BJ (cell line): ENCODE results near the gene STIMATE. TPM values are rescaled to one million over a fixed set of nuclear protein-coding genes. Genes with fewer than 3 reads are reported as not detected.

Experiments used
- CTCF ChIA-PET: fragments of 350-600 bp; formaldehyde crosslinking; extraction: SDS; loops from one replicate; lab custom pipeline; 2021; ENCODE audit warnings: antibody characterized with exemption, inconsistent platforms; lab: Yijun Ruan, JAX
- POLR2A ChIA-PET: fragments of 300-600 bp; sonication (Branson Sonifier 250); formaldehyde crosslinking; extraction: SDS; loops from one replicate; lab custom pipeline; 2021; ENCODE audit warnings: antibody characterized with exemption; lab: Charles Lee
- DNase-seq: peaks from one replicate; pipeline ENCODE4 v3.0.0-alpha.2; 2011; ENCODE audit warnings: low read depth
- H3K27me3 ChIP-seq: 2 replicates; pipeline ENCODE4 v1.6.0; 2011; ENCODE audit warnings: low read length; ENCODE audit not compliant: control insufficient read depth, insufficient read depth
- H3K36me3 ChIP-seq: 2 replicates; pipeline ENCODE4 v1.5.1; 2011; ENCODE audit warnings: low read length; ENCODE audit not compliant: control insufficient read depth, insufficient read depth
- H3K4me3 ChIP-seq: 2 replicates; pipeline ENCODE4 v1.5.1; 2011; ENCODE audit warnings: low read depth, mild to moderate bottlenecking, control low read depth, low read length
- polyA plus RNA-seq: library from polyadenylated mRNA; depleted of rRNA; stranded (reverse); fragments of >200 nt; gene quantifications from 2 replicates; pipeline ENCODE4 v1.2.3, GENCODE V29; 2011
- TF ChIP-seq, protein P1 (sequence below): IDR thresholded peaks from 2 replicates; pipeline ENCODE4 v1.5.1; 2011; ENCODE audit warnings: low read depth, mild to moderate bottlenecking, control low read depth, inconsistent platforms, low read length, moderate library complexity; ENCODE audit not compliant: insufficient read depth

The STIMATE gene
- polyA plus RNA-seq, 1 experiment: 13.5 TPM

DNA sequence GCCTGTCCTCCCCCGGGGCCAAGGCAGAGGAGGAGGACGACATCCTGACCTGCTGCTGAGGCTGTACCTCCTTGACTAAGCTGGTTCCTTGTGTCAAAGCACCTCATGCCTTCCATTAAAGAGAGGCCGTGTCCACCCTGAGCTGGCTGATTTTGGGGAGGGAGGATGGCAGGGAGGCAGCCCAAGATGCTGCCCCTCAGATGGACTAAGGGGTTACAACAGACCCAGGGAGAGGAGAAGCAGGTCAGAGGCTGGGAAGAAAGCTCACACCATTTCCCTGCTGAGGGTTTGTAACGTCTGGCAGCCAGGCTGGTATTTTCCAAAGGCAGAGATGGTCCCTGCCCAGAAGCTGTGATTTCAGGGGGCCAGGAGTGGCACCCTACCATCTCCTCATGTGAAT is 105.4 kb downstream of the STIMATE start:
- H3K4me3 ChIP-seq: no peak overlapping the region
- DNase-seq: no peak
- peaks cover 5% of the 10 kb centered on the region for H3K27me3 ChIP-seq
- ChIA-PET POLR2A (no interaction called here), CTCF (interaction anchor here (1.0 to 1.3 kb wide), 2 partner anchors 13 to 29 kb away, joined by 3 to 4 read pairs; no protein-coding TSS in a partner anchor)
- TF ChIP-seq, protein P1, sequence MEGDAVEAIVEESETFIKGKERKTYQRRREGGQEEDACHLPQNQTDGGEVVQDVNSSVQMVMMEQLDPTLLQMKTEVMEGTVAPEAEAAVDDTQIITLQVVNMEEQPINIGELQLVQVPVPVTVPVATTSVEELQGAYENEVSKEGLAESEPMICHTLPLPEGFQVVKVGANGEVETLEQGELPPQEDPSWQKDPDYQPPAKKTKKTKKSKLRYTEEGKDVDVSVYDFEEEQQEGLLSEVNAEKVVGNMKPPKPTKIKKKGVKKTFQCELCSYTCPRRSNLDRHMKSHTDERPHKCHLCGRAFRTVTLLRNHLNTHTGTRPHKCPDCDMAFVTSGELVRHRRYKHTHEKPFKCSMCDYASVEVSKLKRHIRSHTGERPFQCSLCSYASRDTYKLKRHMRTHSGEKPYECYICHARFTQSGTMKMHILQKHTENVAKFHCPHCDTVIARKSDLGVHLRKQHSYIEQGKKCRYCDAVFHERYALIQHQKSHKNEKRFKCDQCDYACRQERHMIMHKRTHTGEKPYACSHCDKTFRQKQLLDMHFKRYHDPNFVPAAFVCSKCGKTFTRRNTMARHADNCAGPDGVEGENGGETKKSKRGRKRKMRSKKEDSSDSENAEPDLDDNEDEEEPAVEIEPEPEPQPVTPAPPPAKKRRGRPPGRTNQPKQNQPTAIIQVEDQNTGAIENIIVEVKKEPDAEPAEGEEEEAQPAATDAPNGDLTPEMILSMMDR: no peak
- no peaks in the 10 kb centered on the region for H3K36me3 ChIP-seq

DNA sequence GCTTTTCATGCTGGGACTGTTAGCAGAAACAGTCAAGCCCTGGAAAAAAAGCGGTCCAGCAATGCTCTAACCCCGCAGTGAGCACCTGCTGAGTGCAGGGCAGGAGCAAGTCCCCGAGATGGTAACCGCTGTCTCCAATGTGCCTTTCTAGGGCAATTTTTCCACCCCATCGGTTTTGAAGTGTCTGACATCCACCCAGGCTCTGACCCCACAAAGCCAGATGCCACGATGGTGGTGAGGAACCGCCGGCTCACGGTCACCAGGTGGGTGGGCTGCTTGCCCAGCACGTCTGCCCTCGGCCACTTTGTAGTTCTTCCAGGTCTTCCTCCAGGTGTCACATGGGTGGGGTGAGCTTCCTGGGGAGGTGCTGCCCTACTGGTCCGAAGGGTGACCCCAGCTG is 106.0 kb downstream of the STIMATE start:
- H3K27me3 ChIP-seq: peaks cover 5% of the 10 kb centered on the region
- TF ChIP-seq, protein P1: no peak
- no peak overlapping the region for H3K4me3 ChIP-seq
- H3K36me3 ChIP-seq: no peaks in the 10 kb centered on the region
- CTCF ChIA-PET: interaction anchor here (1.0 to 1.3 kb wide), 2 partner anchors 12 to 30 kb away, joined by 3 to 4 read pairs; no protein-coding TSS in a partner anchor
- POLR2A ChIA-PET: no interaction called here
- no peak for DNase-seq

GRCh38 chr3:52790741-52791140 is 106.6 kb downstream of the STIMATE start:
- no peak overlapping the region for H3K4me3 ChIP-seq
- no peaks in the 10 kb centered on the region for H3K36me3 ChIP-seq
- TF ChIP-seq, protein P1: no peak
- CTCF ChIA-PET: no interaction called here
- POLR2A ChIA-PET: no interaction called here
- H3K27me3 ChIP-seq: peaks cover 5% of the 10 kb centered on the region
- no peak for DNase-seq

GRCh38 chr3:52790337-52790736 is 107.0 kb downstream of the STIMATE start:
- Histone ChIP-seq H3K36me3 (no peaks in the 10 kb centered on the region), H3K4me3 (no peak overlapping the region), H3K27me3 (peaks cover 5% of the 10 kb centered on the region)
- CTCF ChIA-PET: no interaction called here
- DNase-seq: no peak
- TF ChIP-seq, protein P1: no peak
- POLR2A ChIA-PET: no interaction called here

GRCh38 chr3:52789746-52790040 is 107.7 kb downstream of the STIMATE start:
- ChIA-PET POLR2A (no interaction called here), CTCF (no interaction called here)

More at GRCh38 chr3:52789746-52790040, 107.7 kb downstream of the STIMATE start:
- no peak overlapping the region for H3K4me3 ChIP-seq
- no peaks in the 10 kb centered on the region for H3K36me3 ChIP-seq
- H3K27me3 ChIP-seq: peaks cover 5% of the 10 kb centered on the region
- TF ChIP-seq, protein P1: no peak
- DNase-seq: no peak
